Measurements from ENCODE around the gene SNRPA1.

DNA sequence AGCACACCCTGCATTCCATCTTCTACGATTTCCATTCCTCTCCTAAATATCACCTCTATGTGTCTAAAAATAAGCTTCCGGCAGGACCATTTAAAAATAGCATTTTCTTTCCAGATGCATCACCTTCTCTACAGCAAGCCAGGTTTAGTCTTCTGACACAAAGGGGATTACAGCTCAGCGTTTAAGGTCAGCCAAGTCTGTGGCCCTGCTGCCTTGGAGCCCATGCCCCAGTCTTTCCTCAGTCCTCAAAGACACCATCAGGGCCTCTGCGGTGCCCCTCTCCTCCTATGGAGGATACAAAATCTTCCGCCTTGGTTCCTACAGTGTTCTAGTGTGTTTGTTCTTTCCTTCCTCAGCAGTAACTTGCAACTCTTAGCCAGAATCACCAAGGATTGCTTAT lies 21.5 kb downstream of the SNRPA1 start:
- TF ChIP-seq GATA3 (IDR thresholded peaks at IDR 0.05; ENCODE audit: low read depth, low read length) (no peak), GATA2 (IDR thresholded peaks at IDR 0.05; ENCODE audit: low read depth, low read length) (no peak)
